K562 (cell line): ENCODE measurements around the gene NUP205. TPM values are rescaled to one million over a fixed set of nuclear protein-coding genes. Genes with fewer than 3 reads are reported as not detected.

ENCODE experiments used
- HDAC2 ChIP-seq: fragments of 450-650 bp; IDR thresholded peaks from 2 replicates; pipeline ENCODE4 v1.6.1; 2016; ENCODE audit warnings: mild to moderate bottlenecking
- SIX5 ChIP-seq, 2 experiments: IDR thresholded peaks; 2 replicates each; pipeline ENCODE4 v1.6.1; 2011; ENCODE audit warnings: low read length in 2 of 2, borderline replicate concordance in 1 of 2, low read depth in 1 of 2, mild to moderate bottlenecking in 1 of 2, moderate library complexity in 1 of 2; ENCODE audit not compliant: insufficient read depth in 1 of 2
- ZKSCAN8 ChIP-seq: fragments of 200-800 bp; sonication (Bioruptor generic); IDR thresholded peaks from 2 replicates; pipeline ENCODE4 v1.6.1; 2016; ENCODE audit warnings: missing genetic modification characterization, missing compliant biosample characterization
- ZNF316 ChIP-seq: fragments of 450-650 bp; IDR thresholded peaks from 2 replicates; pipeline ENCODE4 v1.6.1; 2016
- polyA plus RNA-seq, 8 experiments: library from polyadenylated mRNA; depleted of rRNA in 4 of 8; stranded (reverse) in 5 of 8; unstranded in 3 of 8; fragments of >200 nt; fragmentation: Nextera tagmentation in 2 of 8; fragmentation: Illumina TruSeq in 1 of 8; extraction: Ambion mirVana in 2 of 8; extraction: Trizol in 1 of 8; gene quantifications; 2 replicates each; pipeline versions ENCODE4 v1.2.1 to v1.2.3, GENCODE V29; 2011 to 2014; ENCODE audit warnings: inconsistent platforms in 1 of 8, missing spikeins in 1 of 8
- total RNA-seq, 7 experiments: library from RNA; depleted of rRNA in 6 of 7; stranded (reverse); fragments of >200 nt in 6 of 7; fragmentation: Illumina TruSeq in 2 of 7; extraction: Trizol in 2 of 7; gene quantifications; 2 replicates each; pipeline versions ENCODE4 v1.2.1 to v1.2.3, GENCODE V29; 2011 to 2021; ENCODE audit warnings: low replicate concordance in 1 of 7
- TF ChIP-seq, protein P1 (sequence below): fragments of 250-450 bp; sonication (Bioruptor Pico); IDR thresholded peaks from 2 replicates; pipeline ENCODE4 v1.4.0; 2020
- TF ChIP-seq, protein P2 (sequence below), 2 experiments: fragments of 450-650 bp in 1 of 2; sonication (generic) in 1 of 2; formaldehyde crosslinking in 1 of 2; IDR thresholded peaks in 1 of 2; conservative IDR thresholded peaks in 1 of 2; 2 replicates each; pipeline versions ENCODE4 v1.6.1 to v1.8.1; 2016 to 2023; ENCODE audit warnings: mild to moderate bottlenecking in 2 of 2, moderate library complexity in 2 of 2, inconsistent platforms in 1 of 2, missing genetic modification reagents in 1 of 2
- TF ChIP-seq, protein P3 (sequence below): fragments of 250-450 bp; sonication (Bioruptor Pico); IDR thresholded peaks from 2 replicates; pipeline ENCODE4 v1.5.0; 2021
- TF ChIP-seq, protein P4 (sequence below): fragments of 250-450 bp; sonication (Bioruptor Pico); IDR thresholded peaks from 2 replicates; pipeline ENCODE4 v1.5.0; 2020; ENCODE audit warnings: mild to moderate bottlenecking, borderline replicate concordance

The NUP205 gene
- total and polyA plus RNA-seq, 9 of the 15 experiments (the other 6 are each of a cell fraction or from before 2014, with no cell fraction given), result 101 to 282 (median 193) TPM

DNA sequence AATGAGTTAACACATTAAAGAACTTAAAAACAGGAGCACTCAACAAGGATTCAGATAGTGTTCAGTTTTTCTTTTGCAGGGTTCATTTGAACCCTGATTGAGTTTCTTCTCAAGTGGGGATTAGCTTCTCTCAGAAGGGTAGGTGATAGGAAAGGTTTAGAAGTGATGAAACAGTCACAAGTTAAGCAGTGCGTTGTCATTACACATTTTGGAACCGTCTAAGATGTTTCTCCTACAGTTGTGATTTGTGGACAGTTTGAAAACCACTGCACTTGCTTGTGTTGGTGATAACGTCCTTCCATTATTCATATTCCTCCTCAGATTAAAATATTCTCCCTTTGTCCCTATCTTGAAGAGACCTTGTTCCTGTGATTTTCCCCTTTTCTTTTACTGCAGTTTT lies 107.3 kb downstream of the NUP205 start (continued):
- TF ChIP-seq, protein P1, sequence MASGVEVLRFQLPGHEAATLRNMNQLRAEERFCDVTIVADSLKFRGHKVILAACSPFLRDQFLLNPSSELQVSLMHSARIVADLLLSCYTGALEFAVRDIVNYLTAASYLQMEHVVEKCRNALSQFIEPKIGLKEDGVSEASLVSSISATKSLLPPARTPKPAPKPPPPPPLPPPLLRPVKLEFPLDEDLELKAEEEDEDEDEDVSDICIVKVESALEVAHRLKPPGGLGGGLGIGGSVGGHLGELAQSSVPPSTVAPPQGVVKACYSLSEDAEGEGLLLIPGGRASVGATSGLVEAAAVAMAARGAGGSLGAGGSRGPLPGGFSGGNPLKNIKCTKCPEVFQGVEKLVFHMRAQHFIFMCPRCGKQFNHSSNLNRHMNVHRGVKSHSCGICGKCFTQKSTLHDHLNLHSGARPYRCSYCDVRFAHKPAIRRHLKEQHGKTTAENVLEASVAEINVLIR, result no peak
- TF ChIP-seq SIX5 (IDR thresholded peaks at IDR 0.05; ENCODE audit: borderline replicate concordance in 1 of 2, insufficient read depth in 1 of 2, low read depth in 1 of 2, low read length in 2 of 2) (0 out of 4 replicates have a peak, but pooled peaks of 1 of the 2 experiments have one; percentile 0), ZNF316 (no peak), ZKSCAN8 (no peak), HDAC2 (peak; percentile 88)
- TF ChIP-seq, protein P2, sequence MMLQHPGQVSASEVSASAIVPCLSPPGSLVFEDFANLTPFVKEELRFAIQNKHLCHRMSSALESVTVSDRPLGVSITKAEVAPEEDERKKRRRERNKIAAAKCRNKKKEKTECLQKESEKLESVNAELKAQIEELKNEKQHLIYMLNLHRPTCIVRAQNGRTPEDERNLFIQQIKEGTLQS (IDR thresholded peaks at IDR 0.05), result peak; percentile 46; the same call in 1 of the 2 replicates
- TF ChIP-seq, protein P2 (CRISPR knock-in tag; conservative IDR thresholded peaks at IDR 0.05), result no peak
- TF ChIP-seq, protein P3, sequence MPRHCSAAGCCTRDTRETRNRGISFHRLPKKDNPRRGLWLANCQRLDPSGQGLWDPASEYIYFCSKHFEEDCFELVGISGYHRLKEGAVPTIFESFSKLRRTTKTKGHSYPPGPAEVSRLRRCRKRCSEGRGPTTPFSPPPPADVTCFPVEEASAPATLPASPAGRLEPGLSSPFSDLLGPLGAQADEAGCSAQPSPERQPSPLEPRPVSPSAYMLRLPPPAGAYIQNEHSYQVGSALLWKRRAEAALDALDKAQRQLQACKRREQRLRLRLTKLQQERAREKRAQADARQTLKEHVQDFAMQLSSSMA, result no peak
- TF ChIP-seq, protein P4, sequence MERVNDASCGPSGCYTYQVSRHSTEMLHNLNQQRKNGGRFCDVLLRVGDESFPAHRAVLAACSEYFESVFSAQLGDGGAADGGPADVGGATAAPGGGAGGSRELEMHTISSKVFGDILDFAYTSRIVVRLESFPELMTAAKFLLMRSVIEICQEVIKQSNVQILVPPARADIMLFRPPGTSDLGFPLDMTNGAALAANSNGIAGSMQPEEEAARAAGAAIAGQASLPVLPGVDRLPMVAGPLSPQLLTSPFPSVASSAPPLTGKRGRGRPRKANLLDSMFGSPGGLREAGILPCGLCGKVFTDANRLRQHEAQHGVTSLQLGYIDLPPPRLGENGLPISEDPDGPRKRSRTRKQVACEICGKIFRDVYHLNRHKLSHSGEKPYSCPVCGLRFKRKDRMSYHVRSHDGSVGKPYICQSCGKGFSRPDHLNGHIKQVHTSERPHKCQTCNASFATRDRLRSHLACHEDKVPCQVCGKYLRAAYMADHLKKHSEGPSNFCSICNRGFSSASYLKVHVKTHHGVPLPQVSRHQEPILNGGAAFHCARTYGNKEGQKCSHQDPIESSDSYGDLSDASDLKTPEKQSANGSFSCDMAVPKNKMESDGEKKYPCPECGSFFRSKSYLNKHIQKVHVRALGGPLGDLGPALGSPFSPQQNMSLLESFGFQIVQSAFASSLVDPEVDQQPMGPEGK (CRISPR knock-in tag), result no peak
- TF ChIP-seq, all 486 proteins: peak for 13
